ENCODE results near the gene NVL. TPM values are rescaled to one million over a fixed set of nuclear protein-coding genes. Genes with fewer than 3 reads are reported as not detected.
"Not testable (repeated sequence)": the region's sequence is repeated elsewhere in the genome, so short reads cannot be mapped to it uniquely, and the experiment has no call there.

Gene NVL
- total RNA-seq, 1 donor, result 22.9 TPM

DNA sequence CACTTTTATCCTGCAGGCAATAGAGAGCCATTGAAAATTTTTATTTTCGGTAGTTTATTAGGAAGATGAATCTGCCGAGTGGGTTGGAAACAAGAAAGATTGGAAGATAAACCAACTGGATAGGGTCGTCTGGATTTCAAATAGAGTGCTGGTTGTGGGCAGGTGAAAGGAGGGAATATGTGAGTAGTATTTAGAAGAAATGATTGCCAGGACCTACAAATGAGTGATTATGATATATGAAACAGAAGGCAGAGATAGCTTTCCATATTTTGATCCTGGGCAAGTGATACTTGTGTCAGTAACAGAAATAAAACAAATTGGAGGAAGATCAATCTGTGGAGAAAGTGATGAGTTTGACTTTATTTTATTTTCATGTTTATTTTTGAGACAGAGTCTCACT, 29.2 kb upstream of the NVL start:
- DNase-seq (ENCODE audit: low read depth), result no peak
- no peak overlapping the region for H3K4me3 ChIP-seq (ENCODE audit: low read depth, low read length)
- TF ChIP-seq, protein P1, sequence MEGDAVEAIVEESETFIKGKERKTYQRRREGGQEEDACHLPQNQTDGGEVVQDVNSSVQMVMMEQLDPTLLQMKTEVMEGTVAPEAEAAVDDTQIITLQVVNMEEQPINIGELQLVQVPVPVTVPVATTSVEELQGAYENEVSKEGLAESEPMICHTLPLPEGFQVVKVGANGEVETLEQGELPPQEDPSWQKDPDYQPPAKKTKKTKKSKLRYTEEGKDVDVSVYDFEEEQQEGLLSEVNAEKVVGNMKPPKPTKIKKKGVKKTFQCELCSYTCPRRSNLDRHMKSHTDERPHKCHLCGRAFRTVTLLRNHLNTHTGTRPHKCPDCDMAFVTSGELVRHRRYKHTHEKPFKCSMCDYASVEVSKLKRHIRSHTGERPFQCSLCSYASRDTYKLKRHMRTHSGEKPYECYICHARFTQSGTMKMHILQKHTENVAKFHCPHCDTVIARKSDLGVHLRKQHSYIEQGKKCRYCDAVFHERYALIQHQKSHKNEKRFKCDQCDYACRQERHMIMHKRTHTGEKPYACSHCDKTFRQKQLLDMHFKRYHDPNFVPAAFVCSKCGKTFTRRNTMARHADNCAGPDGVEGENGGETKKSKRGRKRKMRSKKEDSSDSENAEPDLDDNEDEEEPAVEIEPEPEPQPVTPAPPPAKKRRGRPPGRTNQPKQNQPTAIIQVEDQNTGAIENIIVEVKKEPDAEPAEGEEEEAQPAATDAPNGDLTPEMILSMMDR (IDR thresholded peaks at IDR 0.05; ENCODE audit: insufficient read depth, low read depth, low read length), result no peak

DNA sequence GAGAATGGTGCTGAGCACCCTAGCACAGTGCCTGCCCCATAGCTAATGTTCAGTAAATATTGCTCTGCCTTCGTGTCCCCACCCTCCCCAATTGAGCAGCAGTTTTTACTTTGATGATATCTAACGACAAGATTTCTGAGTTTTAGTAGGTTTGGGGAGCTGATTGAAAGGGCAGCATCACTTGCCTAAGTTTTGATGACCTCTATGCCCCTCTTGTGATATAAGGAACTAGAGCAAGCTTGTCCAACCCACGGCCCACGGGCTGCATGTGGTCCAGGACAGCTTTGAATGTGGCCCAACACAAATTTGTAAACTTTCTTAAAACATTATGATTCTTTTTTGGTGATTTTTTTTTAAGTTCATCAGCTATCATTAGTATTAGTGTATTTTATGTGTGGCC, 28.3 kb upstream of the NVL start:
- no peak for DNase-seq (ENCODE audit: low read depth)
- H3K4me3 ChIP-seq (ENCODE audit: low read depth, low read length), result peak overlapping the region; percentile 87
- TF ChIP-seq, protein P1 (IDR thresholded peaks at IDR 0.05; ENCODE audit: insufficient read depth, low read depth, low read length), result no peak

DNA sequence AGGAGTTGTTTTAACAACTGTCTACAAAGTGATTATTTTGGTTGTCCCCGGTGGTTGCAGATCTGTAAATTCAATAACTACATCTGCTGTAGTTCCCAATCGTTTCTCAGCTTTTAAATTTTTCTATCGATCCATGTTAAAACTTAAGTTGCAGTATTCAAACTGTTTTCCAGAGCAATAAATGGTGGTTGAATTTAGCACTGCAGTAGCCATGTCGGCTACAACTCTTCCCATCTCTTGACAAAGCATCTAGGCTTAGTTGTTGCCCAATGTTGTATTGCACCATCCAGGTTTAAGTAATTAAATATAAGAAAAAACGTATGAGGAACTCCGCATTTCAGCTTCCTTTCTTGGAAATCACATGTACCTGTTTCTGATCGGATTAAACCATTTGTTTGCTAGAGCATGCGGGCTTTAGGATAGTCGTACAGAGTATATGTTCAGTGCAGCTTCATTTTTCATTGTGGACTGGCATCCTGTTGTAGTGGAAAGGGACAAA, 27.7 kb upstream of the NVL start:
- H3K4me3 ChIP-seq (ENCODE audit: low read depth, low read length), result peak overlapping the region; percentile 87
- DNase-seq (ENCODE audit: low read depth), result peak; percentile 87
- TF ChIP-seq, protein P1 (IDR thresholded peaks at IDR 0.05; ENCODE audit: insufficient read depth, low read depth, low read length), result no peak

DNA sequence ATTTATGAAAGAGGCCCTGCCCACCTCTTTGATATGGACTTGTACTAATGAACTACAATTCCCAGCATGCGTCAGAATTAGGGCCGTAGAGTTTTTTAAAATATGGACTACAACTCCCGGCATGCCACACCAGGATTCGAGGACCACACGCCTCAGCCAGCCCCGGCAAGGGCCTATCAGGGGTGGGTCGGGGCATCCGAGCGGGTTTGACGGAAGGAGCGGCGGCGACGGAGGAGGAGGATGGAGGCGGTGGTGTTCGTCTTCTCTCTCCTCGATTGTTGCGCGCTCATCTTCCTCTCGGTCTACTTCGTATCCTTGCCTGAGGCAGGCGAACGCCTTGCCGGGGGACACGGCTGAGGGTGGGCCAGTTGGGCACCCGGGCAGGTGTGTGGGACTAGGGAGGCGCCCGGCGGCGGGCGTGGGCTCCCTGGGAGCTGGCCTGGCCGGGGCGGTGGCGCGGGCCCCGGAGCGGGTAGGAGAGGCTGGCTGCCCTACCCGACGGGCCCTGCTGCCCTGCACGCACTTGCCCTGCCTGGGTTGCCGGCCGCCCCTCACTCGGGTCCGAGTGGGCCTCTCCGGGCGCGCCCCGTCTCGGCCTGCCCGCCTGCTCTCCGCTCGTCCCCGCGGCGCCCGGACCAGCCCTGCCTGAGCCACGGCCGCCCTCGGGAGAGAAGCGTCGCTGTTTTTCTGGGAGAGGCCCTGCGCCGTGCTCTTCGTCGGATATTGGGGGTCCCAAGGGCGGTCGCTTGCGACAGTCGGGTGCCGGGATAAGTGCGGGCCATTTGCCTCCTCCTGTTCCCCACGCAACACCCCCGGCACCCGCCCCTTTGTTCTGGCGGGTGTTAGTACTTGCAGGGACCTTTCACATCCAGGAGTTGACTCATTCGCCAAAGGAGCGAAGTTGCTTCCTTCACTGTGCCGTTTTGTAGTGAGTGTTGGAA, 27.0 kb upstream of the NVL start, which contains the start of gene CNIH4:
CNIH4 (plus strand) TSS at position 195 of the 941 bp plus-strand sequence; CDS start at position 241, 46 bp downstream.
- peak within 1 kb of the TSS; percentile 87 for H3K4me3 ChIP-seq (ENCODE audit: low read depth, low read length)
- TF ChIP-seq, protein P1 (IDR thresholded peaks at IDR 0.05; ENCODE audit: insufficient read depth, low read depth, low read length), result no peak
- DNase-seq (ENCODE audit: low read depth), result peak; percentile 97

DNA sequence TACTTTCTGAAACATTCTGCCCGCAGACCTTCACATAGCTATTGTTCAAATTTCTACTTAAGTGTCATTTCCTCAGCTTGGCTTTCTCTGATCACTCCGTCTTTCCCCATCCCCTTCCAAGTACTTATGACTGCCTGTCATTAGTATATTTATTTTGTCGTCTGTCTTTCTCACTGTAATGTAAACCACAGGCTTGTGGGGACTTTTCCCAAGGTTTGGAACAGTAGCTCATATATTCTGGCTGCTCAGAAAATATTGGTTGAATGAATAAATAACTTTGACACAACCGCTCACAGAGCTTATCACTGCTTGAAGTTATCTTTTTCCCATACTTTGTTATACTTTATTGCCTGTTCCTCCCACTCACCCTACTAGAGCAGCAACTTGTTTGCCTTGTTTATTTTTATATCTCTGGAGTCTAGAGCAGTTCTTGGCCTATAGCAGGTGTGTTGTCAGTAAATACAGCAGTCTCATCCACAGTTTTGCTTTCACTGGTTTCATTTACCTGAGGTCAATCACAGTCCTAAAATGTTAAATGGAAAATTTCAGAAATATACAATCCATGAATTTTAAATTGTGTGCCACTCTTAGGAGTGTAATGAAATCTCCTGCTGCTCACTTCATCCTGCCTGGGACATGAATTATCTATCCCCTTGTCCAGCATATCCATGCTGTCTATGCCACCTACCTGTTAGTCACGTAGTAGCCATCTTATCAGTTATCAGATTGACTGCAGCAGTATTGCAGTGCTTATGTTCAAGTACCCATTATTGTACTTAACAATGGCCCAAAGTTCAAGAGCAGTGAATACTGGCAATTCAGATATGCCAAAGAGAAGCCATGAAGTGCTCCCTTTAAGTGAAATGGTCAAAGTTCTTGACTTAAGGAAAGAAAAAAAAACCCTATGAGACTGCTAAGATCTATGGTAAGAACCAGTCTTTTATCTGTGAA, 24.3 kb upstream of the NVL start:
- TF ChIP-seq, protein P1 (IDR thresholded peaks at IDR 0.05; ENCODE audit: insufficient read depth, low read depth, low read length), result no peak
- DNase-seq (ENCODE audit: low read depth), result no peak
- H3K4me3 ChIP-seq (ENCODE audit: low read depth, low read length), result no peak overlapping the region

DNA sequence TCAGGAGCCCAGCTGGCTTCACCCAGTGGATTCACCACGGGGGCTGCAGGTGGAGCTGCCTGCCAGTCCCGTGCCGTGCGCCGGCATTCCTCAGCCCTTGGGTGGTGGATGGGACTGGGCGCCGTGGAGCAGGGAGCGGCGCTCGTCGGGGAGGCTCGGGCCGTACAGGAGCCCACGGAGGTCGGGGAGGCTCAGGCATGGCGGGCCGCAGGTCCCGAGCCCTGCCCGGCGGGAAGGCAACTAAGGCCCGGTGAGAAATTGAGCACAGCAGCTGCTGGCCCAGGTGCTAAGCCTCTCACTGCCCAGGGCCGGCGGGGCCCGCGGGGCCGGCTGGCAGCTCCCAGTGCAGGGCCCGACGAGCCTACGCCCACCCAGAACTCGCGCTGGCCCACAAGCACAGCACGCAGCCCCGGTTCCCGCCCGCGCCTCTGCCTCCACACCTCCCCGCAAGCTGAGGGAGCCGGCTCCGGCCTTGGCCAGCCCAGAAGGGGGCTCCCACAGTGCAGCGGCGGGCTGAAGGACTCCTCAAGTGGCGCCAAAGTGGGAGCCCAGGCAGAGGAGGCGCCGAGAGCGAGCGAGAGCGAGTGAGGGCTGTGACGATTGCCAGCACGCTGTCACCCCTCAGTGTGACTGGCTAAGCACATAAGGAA, 22.6 kb upstream of the NVL start:
- DNase-seq (ENCODE audit: low read depth); H3K4me3 ChIP-seq (ENCODE audit: low read depth, low read length): not testable (repeated sequence)

DNA sequence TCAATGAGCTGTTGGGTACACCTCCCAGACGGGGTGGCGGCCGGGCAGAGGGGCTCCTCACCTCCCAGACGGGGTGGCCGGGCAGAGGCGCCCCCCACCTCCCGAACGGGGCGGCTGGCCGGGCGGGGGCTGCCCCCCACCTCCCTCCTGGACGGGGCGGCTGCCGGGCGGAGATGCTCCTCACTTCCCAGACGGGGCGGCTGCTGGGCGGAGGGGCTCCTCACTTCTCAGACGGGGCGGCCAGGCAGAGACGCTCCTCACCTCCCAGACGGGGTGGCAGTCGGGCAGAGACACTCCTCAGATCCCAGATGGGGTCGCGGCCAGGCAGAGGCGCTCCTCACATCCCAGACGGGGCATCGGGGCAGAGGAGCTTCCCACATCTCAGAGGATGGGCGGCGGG, 19.7 kb upstream of the NVL start:
- not testable (repeated sequence) for DNase-seq (ENCODE audit: low read depth); H3K4me3 ChIP-seq (ENCODE audit: low read depth, low read length)
